Mesenchymal stem cell (in vitro differentiated cells and primary cell): Measurements from ENCODE around the gene MPDZ.

Source experiments
- DNase-seq: peaks from one replicate; pipeline ENCODE4 v3.0.0-alpha.2; 2013
- H2AFZ ChIP-seq: one replicate; pipeline ENCODE4 v1.6.1; 2013; ENCODE audit warnings: low read depth, mild to moderate bottlenecking, control low read depth, inconsistent platforms, low read length, moderate library complexity
- H2AK5ac ChIP-seq: 2 replicates; pipeline ENCODE4 v1.6.1; 2013; ENCODE audit warnings: low read length, moderate library complexity, mild to moderate bottlenecking, inconsistent platforms; ENCODE audit not compliant: severe bottlenecking
- H2BK120ac ChIP-seq: one replicate; pipeline ENCODE4 v1.6.1; 2013; ENCODE audit warnings: low read depth, mild to moderate bottlenecking, inconsistent platforms, low read length, moderate library complexity
- H2BK12ac ChIP-seq, 2 experiments: one replicate each; pipeline ENCODE4 v1.6.1; 2013; ENCODE audit warnings: inconsistent platforms in 2 of 2, low read length in 2 of 2, mild to moderate bottlenecking in 2 of 2, moderate library complexity in 2 of 2, control low read depth in 1 of 2
- H2BK15ac ChIP-seq: one replicate; pipeline ENCODE4 v1.6.1; 2013; ENCODE audit warnings: mild to moderate bottlenecking, low read depth, inconsistent platforms; ENCODE audit not compliant: poor library complexity, severe bottlenecking
- H2BK5ac ChIP-seq: 2 replicates; pipeline ENCODE4 v1.6.1; 2013; ENCODE audit warnings: low read depth, mild to moderate bottlenecking, low read length, control low read depth, inconsistent platforms; ENCODE audit not compliant: poor library complexity, severe bottlenecking
- H3K14ac ChIP-seq, 2 experiments: one replicate each; pipeline ENCODE4 v1.6.1; 2013; ENCODE audit warnings: inconsistent platforms in 2 of 2, low read length in 2 of 2, control low read depth in 1 of 2, mild to moderate bottlenecking in 1 of 2, moderate library complexity in 1 of 2
- H3K18ac ChIP-seq, 2 experiments: one replicate each; pipeline ENCODE4 v1.6.1; 2013; ENCODE audit warnings: inconsistent platforms in 2 of 2, low read length in 2 of 2, control low read depth in 1 of 2, low read depth in 1 of 2, mild to moderate bottlenecking in 1 of 2
- H3K23ac ChIP-seq, 2 experiments: one replicate each; pipeline ENCODE4 v1.6.1; 2013; ENCODE audit warnings: inconsistent platforms in 2 of 2, low read length in 2 of 2, mild to moderate bottlenecking in 2 of 2, moderate library complexity in 2 of 2, control low read depth in 1 of 2
- H3K27ac ChIP-seq: 2 replicates; pipeline ENCODE4 v1.5.1; 2013; ENCODE audit warnings: mild to moderate bottlenecking, moderate library complexity, low read length, control low read depth, inconsistent platforms; ENCODE audit not compliant: poor library complexity, severe bottlenecking
- H3K27me3 ChIP-seq, 2 experiments: 2 replicates each; pipeline versions ENCODE4 v1.6.1 to v1.7.0; 2013; ENCODE audit warnings: low read length in 2 of 2, mild to moderate bottlenecking in 2 of 2, moderate library complexity in 2 of 2, control low read depth in 1 of 2, inconsistent platforms in 1 of 2; ENCODE audit not compliant: control insufficient read depth in 1 of 2, insufficient read depth in 1 of 2
- H3K36me3 ChIP-seq, 2 experiments: 2 replicates each; pipeline versions ENCODE4 v1.6.1 to v1.7.0; 2013; ENCODE audit warnings: low read length in 2 of 2, control low read depth in 1 of 2, inconsistent platforms in 1 of 2, low read depth in 1 of 2, mild to moderate bottlenecking in 1 of 2; ENCODE audit not compliant: insufficient read depth in 2 of 2, control insufficient read depth in 1 of 2
- H3K4ac ChIP-seq, 2 experiments: one replicate each; pipeline ENCODE4 v1.6.1; 2013; ENCODE audit warnings: inconsistent platforms in 2 of 2, low read length in 2 of 2, mild to moderate bottlenecking in 2 of 2, moderate library complexity in 2 of 2, control low read depth in 1 of 2, low read depth in 1 of 2
- H3K4me1 ChIP-seq: 2 replicates; pipeline ENCODE4 v1.6.1; 2013; ENCODE audit warnings: low read depth, low read length, control low read depth; ENCODE audit not compliant: control insufficient read depth, insufficient read depth
- H3K4me2 ChIP-seq: 2 replicates; pipeline ENCODE4 v1.6.1; 2013; ENCODE audit warnings: low read length, mild to moderate bottlenecking, inconsistent platforms; ENCODE audit not compliant: poor library complexity, severe bottlenecking
- H3K4me3 ChIP-seq, 2 experiments: 2 replicates each; pipeline versions ENCODE4 v1.5.1 to v1.7.0; 2013; ENCODE audit warnings: low read length in 2 of 2, mild to moderate bottlenecking in 2 of 2, control low read depth in 1 of 2, low read depth in 1 of 2; ENCODE audit not compliant: insufficient read depth in 1 of 2
- H3K79me1 ChIP-seq: replicated peaks from 2 replicates; pipeline ENCODE4 v1.6.1; 2013; ENCODE audit warnings: mild to moderate bottlenecking, control low read depth, low read length, inconsistent platforms; ENCODE audit not compliant: poor library complexity, severe bottlenecking
- H3K9ac ChIP-seq: 2 replicates; pipeline ENCODE4 v1.7.0; 2013; ENCODE audit warnings: mild to moderate bottlenecking, low read length, moderate library complexity
- H3K9me3 ChIP-seq: 2 replicates; pipeline ENCODE4 v1.7.0; 2013; ENCODE audit warnings: mild to moderate bottlenecking, low read length; ENCODE audit not compliant: control insufficient read depth
- H4K8ac ChIP-seq: one replicate; pipeline ENCODE4 v1.6.1; 2013; ENCODE audit warnings: inconsistent platforms, mild to moderate bottlenecking, low read length, moderate library complexity
- H4K91ac ChIP-seq: one replicate; pipeline ENCODE4 v1.6.1; 2013; ENCODE audit warnings: mild to moderate bottlenecking, low read length, inconsistent platforms
- WGBS: methylation state at CpG from one replicate; pipeline ENCODE4 v1.1.7; 2013; ENCODE audit warnings: mixed read lengths; 5-methylcytosine and 5-hydroxymethylcytosine counted together

Gene MPDZ

GRCh38 chr9:13070612-13071595 lies 208.6 kb downstream of the MPDZ start:
- Histone ChIP-seq H3K27me3 (no peaks in the 10 kb centered on the region), H3K79me1 (no peaks in the 10 kb centered on the region), H3K23ac (no peak overlapping the region), H3K4me3 (no peak overlapping the region), H3K4ac (no peak overlapping the region), H3K27ac (no peak overlapping the region), H3K14ac (no peak overlapping the region), H2BK12ac (no peak overlapping the region), H2BK120ac (no peak overlapping the region), H4K91ac (no peak overlapping the region), H3K4me1 (no peaks in the 10 kb centered on the region), H2BK15ac (no peak overlapping the region), H3K36me3 (no peaks in the 10 kb centered on the region), H4K8ac (no peak overlapping the region), H3K4me2 (no peak overlapping the region), H2AFZ (no peak overlapping the region), H2BK5ac (no peak overlapping the region), H3K9me3 (peaks cover 28% of the 10 kb centered on the region), H3K18ac (no peak overlapping the region), H3K9ac (no peak overlapping the region), H2AK5ac (no peak overlapping the region)
- 92% methylated on average over 6 of the region's 12 CpGs for WGBS
- no peak for DNase-seq

GRCh38 chr9:13069498-13069897 lies 210.0 kb downstream of the MPDZ start:
- H2BK120ac ChIP-seq, result no peak overlapping the region
- no peak overlapping the region for H2BK5ac ChIP-seq
- no peaks in the 10 kb centered on the region for H3K27me3 ChIP-seq
- 97% methylated on average over 3 of the region's 3 CpGs for WGBS
- H3K36me3 ChIP-seq, result no peaks in the 10 kb centered on the region
- H2BK15ac ChIP-seq, result no peak overlapping the region
- no peak overlapping the region for H2BK12ac ChIP-seq
- no peak overlapping the region for H3K14ac ChIP-seq
- H3K4me2 ChIP-seq, result no peak overlapping the region
- H2AK5ac ChIP-seq, result no peak overlapping the region
- H3K4ac ChIP-seq, result no peak overlapping the region
- no peak overlapping the region for H3K27ac ChIP-seq
- H3K4me3 ChIP-seq, result no peak overlapping the region
- no peaks in the 10 kb centered on the region for H3K4me1 ChIP-seq
- no peak for DNase-seq
- no peak overlapping the region for H3K23ac ChIP-seq
- no peak overlapping the region for H4K91ac ChIP-seq
- no peaks in the 10 kb centered on the region for H3K79me1 ChIP-seq
- H4K8ac ChIP-seq, result no peak overlapping the region
- H3K9ac ChIP-seq, result no peak overlapping the region
- H2AFZ ChIP-seq, result no peak overlapping the region
- no peak overlapping the region for H3K18ac ChIP-seq
- peaks cover 17% of the 10 kb centered on the region for H3K9me3 ChIP-seq

GRCh38 chr9:13064676-13065075 lies 214.8 kb downstream of the MPDZ start:
- H3K4me2 ChIP-seq, result no peak overlapping the region
- no peaks in the 10 kb centered on the region for H3K36me3 ChIP-seq
- WGBS, result 71% methylated on average over 1 of the region's 1 CpG
- no peak overlapping the region for H3K27ac ChIP-seq
- no peak overlapping the region for H2AK5ac ChIP-seq
- H2BK15ac ChIP-seq, result no peak overlapping the region
- no peak overlapping the region for H4K91ac ChIP-seq
- H3K79me1 ChIP-seq, result no peaks in the 10 kb centered on the region
- H3K14ac ChIP-seq, result no peak overlapping the region
- H4K8ac ChIP-seq, result no peak overlapping the region
- H3K27me3 ChIP-seq, result peaks cover 0 to 4% of the 10 kb centered on the region in 2 experiments
- no peak for DNase-seq
- no peak overlapping the region for H2BK120ac ChIP-seq
- H3K4ac ChIP-seq, result no peak overlapping the region
- no peak overlapping the region for H2BK12ac ChIP-seq
- no peak overlapping the region for H3K23ac ChIP-seq
- no peak overlapping the region for H3K9ac ChIP-seq
- no peaks in the 10 kb centered on the region for H3K9me3 ChIP-seq
- H3K18ac ChIP-seq, result no peak overlapping the region
- H3K4me1 ChIP-seq, result no peaks in the 10 kb centered on the region
- H2BK5ac ChIP-seq, result no peak overlapping the region
- no peak overlapping the region for H2AFZ ChIP-seq
- no peak overlapping the region for H3K4me3 ChIP-seq

- peaks cover 0 to 4% of the 10 kb centered on the region in 2 experiments for H3K27me3 ChIP-seq
- no peak overlapping the region for H4K91ac ChIP-seq
- H3K36me3 ChIP-seq, result no peaks in the 10 kb centered on the region
- no peak for DNase-seq
- H2BK5ac ChIP-seq, result no peak overlapping the region
- no peak overlapping the region for H3K18ac ChIP-seq
- H3K4me3 ChIP-seq, result no peak overlapping the region
- H2AFZ ChIP-seq, result peak overlapping the region; percentile 51
- H2BK120ac ChIP-seq, result no peak overlapping the region
- no peak overlapping the region for H2AK5ac ChIP-seq
- no peak overlapping the region for H2BK15ac ChIP-seq
- H3K14ac ChIP-seq, result no peak overlapping the region
- no peak overlapping the region for H3K4me2 ChIP-seq
- no peaks in the 10 kb centered on the region for H3K9me3 ChIP-seq
- H3K4ac ChIP-seq, result no peak overlapping the region
- no peaks in the 10 kb centered on the region for H3K4me1 ChIP-seq
- no peak overlapping the region for H3K23ac ChIP-seq
- H2BK12ac ChIP-seq, result no peak overlapping the region
- H3K27ac ChIP-seq, result no peak overlapping the region
- no peak overlapping the region for H3K9ac ChIP-seq
- no peak overlapping the region for H4K8ac ChIP-seq
- H3K79me1 ChIP-seq, result no peaks in the 10 kb centered on the region
Observed at GRCh38 chr9:13063880-13064459, 215.5 kb downstream of the MPDZ start.
